CD14-positive monocyte (primary cell): ENCODE measurements around the gene NCF2. TPM values are rescaled to one million over a fixed set of nuclear protein-coding genes. Genes with fewer than 3 reads are reported as not detected.
A peak's percentile ranks its signal among the peaks of the same experiment; 100 is the strongest.

ENCODE experiments used
- DNase-seq, 3 donors: peaks; one replicate each; pipeline ENCODE4 v3.0.0-alpha.2; 2011 to 2022
- H2AFZ ChIP-seq: 2 replicates; pipeline ENCODE4 v1.6.0; 2012; ENCODE audit warnings: mild to moderate bottlenecking, low read depth, low read length, inconsistent platforms; ENCODE audit not compliant: insufficient read depth, poor library complexity, severe bottlenecking
- H3K27ac ChIP-seq, 2 donors: 1 replicate in 1 of 2; 2 replicates in 1 of 2; pipeline ENCODE4 v1.5.1; 2012 to 2013; ENCODE audit warnings: low read length in 2 of 2, control low read depth in 1 of 2, inconsistent platforms in 1 of 2, low read depth in 1 of 2, mild to moderate bottlenecking in 1 of 2
- H3K27me3 ChIP-seq, 2 donors: one replicate each; pipeline versions ENCODE4 v1.6.0 to v1.6.1; 2011 to 2013; ENCODE audit warnings: low read length in 2 of 2; ENCODE audit not compliant: control insufficient read depth in 2 of 2, insufficient read depth in 2 of 2
- H3K36me3 ChIP-seq, 2 donors: replicated peaks in 1 of 2; 1 replicate in 1 of 2; 2 replicates in 1 of 2; pipeline versions ENCODE4 v1.5.1 to v1.6.1; 2012 to 2013; ENCODE audit warnings: low read length in 2 of 2, control low read depth in 1 of 2, inconsistent platforms in 1 of 2, mild to moderate bottlenecking in 1 of 2; ENCODE audit not compliant: insufficient read depth in 2 of 2, control insufficient read depth in 1 of 2
- H3K4me1 ChIP-seq, 2 donors: 1 replicate in 1 of 2; 2 replicates in 1 of 2; pipeline versions ENCODE4 v1.5.1 to v1.6.1; 2012 to 2013; ENCODE audit warnings: low read length in 2 of 2, control low read depth in 1 of 2, inconsistent platforms in 1 of 2, mild to moderate bottlenecking in 1 of 2, moderate library complexity in 1 of 2; ENCODE audit not compliant: insufficient read depth in 2 of 2, control insufficient read depth in 1 of 2
- H3K4me2 ChIP-seq: replicated peaks from 2 replicates; pipeline ENCODE3; 2012; ENCODE audit warnings: low read length, moderate library complexity, mild to moderate bottlenecking; ENCODE audit not compliant: poor library complexity, severe bottlenecking; ENCODE audit errors: extremely low read depth
- H3K4me3 ChIP-seq, 3 experiments: fragments of 200-600 bp in 1 of 3; sonication (generic) in 1 of 3; replicated peaks in 1 of 3; 1 replicate in 2 of 3; 2 replicates in 1 of 3; pipeline ENCODE4 v1.5.1; 2011 to 2013; ENCODE audit warnings: low read length in 3 of 3, mild to moderate bottlenecking in 3 of 3, control low read depth in 2 of 3, low read depth in 2 of 3, inconsistent platforms in 1 of 3, moderate library complexity in 1 of 3
- H3K79me2 ChIP-seq: 2 replicates; pipeline ENCODE4 v1.6.0; 2012; ENCODE audit warnings: mild to moderate bottlenecking, control low read depth, inconsistent platforms, low read length, moderate library complexity; ENCODE audit not compliant: insufficient read depth
- H3K9ac ChIP-seq: 2 replicates; pipeline ENCODE4 v1.6.0; 2017; ENCODE audit warnings: low read length, mild to moderate bottlenecking; ENCODE audit not compliant: insufficient read depth, poor library complexity, severe bottlenecking
- H3K9me3 ChIP-seq, 2 donors: replicated peaks in 1 of 2; 1 replicate in 1 of 2; 2 replicates in 1 of 2; pipeline versions ENCODE4 v1.5.1 to v1.6.1; 2012 to 2013; ENCODE audit warnings: low read length in 2 of 2, control low read depth in 1 of 2; ENCODE audit not compliant: control insufficient read depth in 1 of 2, insufficient read depth in 1 of 2
- H4K20me1 ChIP-seq: 2 replicates; pipeline ENCODE4 v1.6.0; 2012; ENCODE audit warnings: mild to moderate bottlenecking, low read length, control low read depth, moderate library complexity; ENCODE audit not compliant: insufficient read depth
- H3K27ac Mint-ChIP-seq, 7 donors: one replicate each; pipeline ENCODE4 v1.8.0; 2020; ENCODE audit warnings: mild to moderate bottlenecking in 7 of 7, mixed read lengths in 7 of 7, moderate library complexity in 6 of 7, inconsistent platforms in 2 of 7
- H3K27me3 Mint-ChIP-seq, 3 donors: one replicate each; pipeline ENCODE4 v1.8.0; 2021 to 2022; ENCODE audit warnings: low read depth in 3 of 3, mild to moderate bottlenecking in 3 of 3, mixed read lengths in 3 of 3, moderate library complexity in 3 of 3, inconsistent platforms in 1 of 3
- H3K36me3 Mint-ChIP-seq, 2 donors: one replicate each; pipeline ENCODE4 v1.8.0; 2020; ENCODE audit warnings: mixed read lengths in 2 of 2, inconsistent platforms in 1 of 2, mild to moderate bottlenecking in 1 of 2
- H3K4me1 Mint-ChIP-seq: one replicate; pipeline ENCODE4 v1.8.0; 2020; ENCODE audit warnings: mild to moderate bottlenecking, mixed read lengths
- H3K4me3 Mint-ChIP-seq, 2 donors: one replicate each; pipeline ENCODE4 v1.8.0; 2020; ENCODE audit warnings: mild to moderate bottlenecking in 2 of 2, mixed read lengths in 2 of 2, moderate library complexity in 1 of 2
- H3K9me3 Mint-ChIP-seq, 7 donors: one replicate each; pipeline ENCODE4 v1.8.0; 2020 to 2022; ENCODE audit warnings: mixed read lengths in 7 of 7, mild to moderate bottlenecking in 6 of 7, moderate library complexity in 6 of 7, inconsistent platforms in 2 of 7
- CTCF ChIP-seq: fragments of 200-600 bp; IDR thresholded peaks from one replicate; pipeline ENCODE4 v1.8.0; 2022; ENCODE audit warnings: antibody characterized with exemption, mild to moderate bottlenecking
- WGBS: methylation state at CpG from one replicate; pipeline ENCODE4 v1.1.5; 2013; ENCODE audit warnings: missing lambda C conversion rate; ENCODE audit not compliant: insufficient coverage; 5-methylcytosine and 5-hydroxymethylcytosine counted together
- intact Hi-C, 2 donors: fragments of 100-400 bp; cut with micrococcal nuclease; formaldehyde crosslinking; loops; one replicate each; pipeline versions ENCODE4 v1.15.0 to v1.15.1; 2023
- polyA plus RNA-seq, 3 donors: library from polyadenylated mRNA; depleted of rRNA in 1 of 3; unstranded in 2 of 3; stranded (reverse) in 1 of 3; fragments of 300-500 nt in 2 of 3; fragments of >200 nt in 1 of 3; fragmentation: Illumina TruSeq in 2 of 3; gene quantifications; 1 replicate in 2 of 3; 2 replicates in 1 of 3; pipeline ENCODE4 v1.2.3, GENCODE V29; 2012 to 2021

Gene NCF2
- polyA plus RNA-seq, 3 donors: 509 to 697 (median 557) TPM

- Mint-ChIP-seq H3K4me1 (peaks cover 6% of the 10 kb centered on the region), H3K9me3 (no peaks in the 10 kb centered on the region), H3K27me3 (no peaks in the 10 kb centered on the region), H3K4me3 (no peak overlapping the region), H3K36me3 (peaks cover 71 to 85% of the 10 kb centered on the region in 2 donors), H3K27ac (peak overlapping the region in 1 of 7 donors; percentile 42)
- no CpG with 5 or more reads among the region's 1 CpG for WGBS
- no peaks in the 10 kb centered on the region for H3K27me3 ChIP-seq
- no peak overlapping the region for H3K4me2 ChIP-seq
- no peak for TF ChIP-seq CTCF
- peaks cover 54% of the 10 kb centered on the region for H4K20me1 ChIP-seq
- peak overlapping the region in 1 of 2 donors; percentile 53 for H3K27ac ChIP-seq
- no peak for DNase-seq
- H3K9me3 ChIP-seq: no peaks in the 10 kb centered on the region
- H3K4me1 ChIP-seq: no peaks in the 10 kb centered on the region
- H3K9ac ChIP-seq: no peak overlapping the region
- no peak overlapping the region for H3K4me3 ChIP-seq
- H3K36me3 ChIP-seq: peaks cover 79 to 100% of the 10 kb centered on the region in 2 donors
- no peak overlapping the region for H2AFZ ChIP-seq
- peaks cover 4% of the 10 kb centered on the region for H3K79me2 ChIP-seq
- intact Hi-C loops: loop anchor here in 1 of 2 donors (10.0 kb wide), 1 partner anchor 263 kb away; no protein-coding TSS in a partner anchor
Observed at GRCh38 chr1:183548116-183548515, 42.1 kb downstream of the NCF2 start.

- peak overlapping the region in 2 of 7 donors; percentile 8 to 32 for H3K27ac Mint-ChIP-seq
- no peaks in the 10 kb centered on the region for H3K9me3 ChIP-seq
- H3K4me2 ChIP-seq: no peak overlapping the region
- no peak for DNase-seq
- peaks cover 6% of the 10 kb centered on the region for H3K4me1 Mint-ChIP-seq
- H3K4me3 Mint-ChIP-seq: no peak overlapping the region
- WGBS: no CpG with 5 or more reads among the region's 2 CpGs
- no peaks in the 10 kb centered on the region for H3K27me3 Mint-ChIP-seq
- no peak for TF ChIP-seq CTCF
- no peaks in the 10 kb centered on the region for H3K27me3 ChIP-seq
- H2AFZ ChIP-seq: no peak overlapping the region
- H3K9ac ChIP-seq: no peak overlapping the region
- intact Hi-C loops: loop anchor here in 1 of 2 donors (10.0 kb wide), 1 partner anchor 262 kb away; no protein-coding TSS in a partner anchor
- H3K4me1 ChIP-seq: no peaks in the 10 kb centered on the region
- H3K4me3 ChIP-seq: no peak overlapping the region
- H3K36me3 ChIP-seq: peaks cover 74 to 100% of the 10 kb centered on the region in 2 donors
- peaks cover 37% of the 10 kb centered on the region for H4K20me1 ChIP-seq
- H3K79me2 ChIP-seq: peaks cover 4% of the 10 kb centered on the region
- peak overlapping the region in 1 of 2 donors; percentile 24 for H3K27ac ChIP-seq
- no peaks in the 10 kb centered on the region for H3K9me3 Mint-ChIP-seq
- peaks cover 71 to 85% of the 10 kb centered on the region in 2 donors for H3K36me3 Mint-ChIP-seq
Observed at GRCh38 chr1:183546427-183546826, 43.8 kb downstream of the NCF2 start.
